ENCODE results near the gene ACTG1. TPM values are rescaled to one million over a fixed set of nuclear protein-coding genes. Genes with fewer than 3 reads are reported as not detected.

ACTG1 gene
- total RNA-seq, 1 donor from 2014 or later: 369 TPM

GRCh38 chr17:81489012-81489997, 23.3 kb downstream of the ACTG1 start:
- intact Hi-C loops (cut with DNase I): no loop called here
- DNase-seq: no peak
- no peak for ATAC-seq (ENCODE audit: poor library complexity)

GRCh38 chr17:81488276-81488860, 24.2 kb downstream of the ACTG1 start:
- DNase-seq: no peak
- ATAC-seq (ENCODE audit: poor library complexity): peak; percentile 14
- intact Hi-C loops (cut with DNase I): no loop called here

GRCh38 chr17:81487487-81488275, 24.9 kb downstream of the ACTG1 start:
- intact Hi-C loops (cut with DNase I): no loop called here
- DNase-seq (peak; percentile 89), ATAC-seq (ENCODE audit: poor library complexity) (peak; percentile 92)

GRCh38 chr17:81487089-81487486, 25.5 kb downstream of the ACTG1 start:
- DNase-seq: no peak
- no peak for ATAC-seq (ENCODE audit: poor library complexity)

GRCh38 chr17:81486199-81486810, 26.3 kb downstream of the ACTG1 start:
- DNase-seq: no peak
- intact Hi-C loops (cut with DNase I): no loop called here
- no peak for ATAC-seq (ENCODE audit: poor library complexity)

More at GRCh38 chr17:81487089-81487486, 25.5 kb downstream of the ACTG1 start:
- intact Hi-C loops (cut with DNase I): no loop called here

- ATAC-seq (ENCODE audit: poor library complexity): peak; percentile 74
- peak; percentile 93 for DNase-seq
- intact Hi-C loops (cut with DNase I): loop anchor here (2.0 to 5.0 kb wide), 3 partner anchors 86 to 232 kb away; no protein-coding TSS in a partner anchor
Observed at GRCh38 chr17:81484195-81484979, 28.2 kb downstream of the ACTG1 start.

GRCh38 chr17:81483862-81484194, 28.8 kb downstream of the ACTG1 start:
- DNase-seq: no peak
- intact Hi-C loops (cut with DNase I): loop anchor here (2.0 to 5.0 kb wide), 3 partner anchors 85 to 232 kb away; no protein-coding TSS in a partner anchor
- ATAC-seq (ENCODE audit: poor library complexity): peak; percentile 1

- peak; percentile 5 for ATAC-seq (ENCODE audit: poor library complexity)
- peak; percentile 64 for DNase-seq
- intact Hi-C loops (cut with DNase I): loop anchor here (5.0 kb wide), 2 partner anchors 191 to 231 kb away; no protein-coding TSS in a partner anchor
Observed at GRCh38 chr17:81483085-81483861, 29.3 kb downstream of the ACTG1 start.

GRCh38 chr17:81482673-81483072, 29.9 kb downstream of the ACTG1 start:
- intact Hi-C loops (cut with DNase I): loop anchor here (5.0 kb wide), 2 partner anchors 190 to 230 kb away; no protein-coding TSS in a partner anchor
- no peak for DNase-seq
- ATAC-seq (ENCODE audit: poor library complexity): no peak

GRCh38 chr17:81481815-81482505, 30.6 kb downstream of the ACTG1 start:
- intact Hi-C loops (cut with DNase I): loop anchor here (5.0 kb wide), 2 partner anchors 190 to 230 kb away; no protein-coding TSS in a partner anchor
- ATAC-seq (ENCODE audit: poor library complexity): no peak
- DNase-seq: no peak

- peak; percentile 86 for DNase-seq
- ATAC-seq (ENCODE audit: poor library complexity): peak; percentile 78
- intact Hi-C loops (cut with DNase I): loop anchor here (5.0 kb wide), 2 partner anchors 189 to 229 kb away; no protein-coding TSS in a partner anchor
Observed at GRCh38 chr17:81481073-81481799, 31.4 kb downstream of the ACTG1 start.

GRCh38 chr17:81480140-81481072, 32.2 kb downstream of the ACTG1 start:
- ATAC-seq (ENCODE audit: poor library complexity) (no peak), DNase-seq (peak; percentile 70)
- intact Hi-C loops (cut with DNase I): loop anchor here (5.0 kb wide), 2 partner anchors 188 to 228 kb away; no protein-coding TSS in a partner anchor

- intact Hi-C loops (cut with DNase I): loop anchor here (5.0 kb wide), 2 partner anchors 187 to 227 kb away; no protein-coding TSS in a partner anchor
- ATAC-seq (ENCODE audit: poor library complexity): no peak
- no peak for DNase-seq
Observed at GRCh38 chr17:81479175-81480071, 33.2 kb downstream of the ACTG1 start.

GRCh38 chr17:81478119-81478518, 34.5 kb downstream of the ACTG1 start:
- intact Hi-C loops (cut with DNase I): no loop called here
- DNase-seq (no peak), ATAC-seq (ENCODE audit: poor library complexity) (no peak)
